ENCODE measurements around the gene HYDIN. TPM values are rescaled to one million over a fixed set of nuclear protein-coding genes. Genes with fewer than 3 reads are reported as not detected.

HYDIN gene
- total RNA-seq, 2 donors from 2014 or later = 0.16 to 0.31 TPM

- no peak for ATAC-seq
- H3K27ac Mint-ChIP-seq = no peak overlapping the region
- H3K36me3 Mint-ChIP-seq = no peaks in the 10 kb centered on the region
- no peak for DNase-seq (ENCODE audit: low spot score in 2 of 2)
- no peaks in the 10 kb centered on the region for H3K9me3 Mint-ChIP-seq
Observed at GRCh38 chr16:71242601-71243000, 12.1 kb upstream of the HYDIN start.

GRCh38 chr16:71242036-71242435 lies 11.5 kb upstream of the HYDIN start:
- DNase-seq (ENCODE audit: low spot score in 2 of 2) = no peak
- Mint-ChIP-seq H3K27ac (no peak overlapping the region), H3K9me3 (no peaks in the 10 kb centered on the region), H3K36me3 (no peaks in the 10 kb centered on the region)
- ATAC-seq = no peak

- peaks cover 31 to 35% of the 10 kb centered on the region in 2 donors for H3K9me3 Mint-ChIP-seq
- peaks cover 30 to 35% of the 10 kb centered on the region in 2 donors for H3K36me3 Mint-ChIP-seq
- ATAC-seq = no peak
- no peak for DNase-seq (ENCODE audit: low spot score in 2 of 2)
- H3K27ac Mint-ChIP-seq = no peak overlapping the region
Observed at GRCh38 chr16:71229344-71229743, 1.2 kb downstream of the HYDIN start.

- no peak for DNase-seq (ENCODE audit: low spot score in 2 of 2)
- Mint-ChIP-seq H3K27ac (no peak overlapping the region), H3K36me3 (peaks cover 35% of the 10 kb centered on the region in 2 donors), H3K9me3 (peaks cover 31 to 36% of the 10 kb centered on the region in 2 donors)
- no peak for ATAC-seq
Observed at GRCh38 chr16:71226229-71227141, 4.0 kb downstream of the HYDIN start.

- ATAC-seq (no peak), DNase-seq (ENCODE audit: low spot score in 2 of 2) (no peak)
- peaks cover 29 to 31% of the 10 kb centered on the region in 2 donors for H3K9me3 Mint-ChIP-seq
- H3K27ac Mint-ChIP-seq = no peak overlapping the region
- peaks cover 27 to 28% of the 10 kb centered on the region in 2 donors for H3K36me3 Mint-ChIP-seq
Observed at GRCh38 chr16:71225145-71225544, 5.4 kb downstream of the HYDIN start.

GRCh38 chr16:71218306-71218963 lies 12.1 kb downstream of the HYDIN start:
- no peak for DNase-seq (ENCODE audit: low spot score in 2 of 2)
- H3K36me3 Mint-ChIP-seq = peaks cover 0 to 5% of the 10 kb centered on the region in 2 donors
- peaks cover 0 to 5% of the 10 kb centered on the region in 2 donors for H3K9me3 Mint-ChIP-seq
- no peak for ATAC-seq
- no peak overlapping the region for H3K27ac Mint-ChIP-seq

GRCh38 chr16:71217506-71217905 lies 13.0 kb downstream of the HYDIN start:
- peaks cover 0 to 5% of the 10 kb centered on the region in 2 donors for H3K9me3 Mint-ChIP-seq
- peaks cover 0 to 5% of the 10 kb centered on the region in 2 donors for H3K36me3 Mint-ChIP-seq
- H3K27ac Mint-ChIP-seq = no peak overlapping the region
- ATAC-seq (no peak), DNase-seq (ENCODE audit: low spot score in 2 of 2) (no peak)

GRCh38 chr16:71216714-71217113 lies 13.8 kb downstream of the HYDIN start:
- Mint-ChIP-seq H3K36me3 (peaks cover 0 to under 1% of the 10 kb centered on the region in 2 donors), H3K9me3 (no peaks in the 10 kb centered on the region), H3K27ac (no peak overlapping the region)
- DNase-seq (ENCODE audit: low spot score in 2 of 2) (no peak), ATAC-seq (no peak)

GRCh38 chr16:71214746-71215381 lies 15.7 kb downstream of the HYDIN start:
- DNase-seq (ENCODE audit: low spot score in 2 of 2) (no peak), ATAC-seq (no peak)
- Mint-ChIP-seq H3K9me3 (peaks cover 0 to 3% of the 10 kb centered on the region in 2 donors), H3K27ac (no peak overlapping the region), H3K36me3 (no peaks in the 10 kb centered on the region)

- ATAC-seq (no peak), DNase-seq (ENCODE audit: low spot score in 2 of 2) (no peak)
- Mint-ChIP-seq H3K36me3 (peaks cover 5 to 27% of the 10 kb centered on the region in 2 donors), H3K27ac (no peak overlapping the region), H3K9me3 (peaks cover 25 to 31% of the 10 kb centered on the region in 2 donors)
Observed at GRCh38 chr16:71205482-71206131, 24.9 kb downstream of the HYDIN start.

GRCh38 chr16:71203631-71204030 lies 26.9 kb downstream of the HYDIN start:
- Mint-ChIP-seq H3K9me3 (peaks cover 24 to 38% of the 10 kb centered on the region in 2 donors), H3K27ac (no peak overlapping the region), H3K36me3 (peaks cover 5 to 37% of the 10 kb centered on the region in 2 donors)
- DNase-seq (ENCODE audit: low spot score in 2 of 2) = no peak
- no peak for ATAC-seq

- ATAC-seq (no peak), DNase-seq (ENCODE audit: low spot score in 2 of 2) (no peak)
- peaks cover 0 to 21% of the 10 kb centered on the region in 2 donors for H3K36me3 Mint-ChIP-seq
Observed at GRCh38 chr16:71201556-71201955, 29.0 kb downstream of the HYDIN start.

GRCh38 chr16:71201054-71201453 lies 29.5 kb downstream of the HYDIN start:
- Mint-ChIP-seq H3K27ac (no peak overlapping the region), H3K36me3 (peaks cover 0 to 16% of the 10 kb centered on the region in 2 donors), H3K9me3 (peaks cover 8 to 27% of the 10 kb centered on the region in 2 donors)
- ATAC-seq (no peak), DNase-seq (ENCODE audit: low spot score in 2 of 2) (no peak)

More at GRCh38 chr16:71201556-71201955, 29.0 kb downstream of the HYDIN start:
- Mint-ChIP-seq H3K9me3 (peaks cover 13 to 32% of the 10 kb centered on the region in 2 donors), H3K27ac (no peak overlapping the region)

GRCh38 chr16:71198408-71198807 lies 32.1 kb downstream of the HYDIN start:
- Mint-ChIP-seq H3K9me3 (peaks cover 0 to 21% of the 10 kb centered on the region in 2 donors), H3K27ac (no peak overlapping the region), H3K36me3 (peaks cover 0 to 13% of the 10 kb centered on the region in 2 donors)
- no peak for DNase-seq (ENCODE audit: low spot score in 2 of 2)
- no peak for ATAC-seq

- Mint-ChIP-seq H3K27ac (no peak overlapping the region), H3K9me3 (peaks cover 0 to 2% of the 10 kb centered on the region in 2 donors), H3K36me3 (no peaks in the 10 kb centered on the region)
- ATAC-seq = no peak
- no peak for DNase-seq (ENCODE audit: low spot score in 2 of 2)
Observed at GRCh38 chr16:71192387-71192786, 38.1 kb downstream of the HYDIN start.

- H3K27ac Mint-ChIP-seq = no peak overlapping the region
- no peaks in the 10 kb centered on the region for H3K9me3 Mint-ChIP-seq
- H3K36me3 Mint-ChIP-seq = no peaks in the 10 kb centered on the region
- ATAC-seq (no peak), DNase-seq (ENCODE audit: low spot score in 2 of 2) (no peak)
Observed at GRCh38 chr16:71188956-71189712, 41.4 kb downstream of the HYDIN start.
